Astrocyte (in vitro differentiated cells and primary cell): ENCODE data around the gene DDR1. TPM values are rescaled to one million over a fixed set of nuclear protein-coding genes. Genes with fewer than 3 reads are reported as not detected.

ENCODE experiments used
- DNase-seq: peaks from one replicate; pipeline ENCODE4 v3.0.0-alpha.2; 2010; ENCODE audit warnings: low read depth
- FAIRE-seq: peaks from 2 replicates; lab custom pipeline; 2011; peaks lifted over from hg19 to GRCh38; lab: Jason Lieb, UNC
- H2AFZ ChIP-seq: 2 replicates; pipeline ENCODE4 v1.6.0; 2012; ENCODE audit warnings: low read depth, low read length, inconsistent platforms
- H3K27ac ChIP-seq: 2 replicates; pipeline ENCODE4 v1.5.1; 2011; ENCODE audit warnings: low read depth, low read length, inconsistent platforms
- H3K27me3 ChIP-seq: 2 replicates; pipeline ENCODE4 v1.6.0; 2011; ENCODE audit warnings: low read length, inconsistent platforms; ENCODE audit not compliant: insufficient read depth
- H3K36me3 ChIP-seq: 2 replicates; pipeline ENCODE4 v1.5.1; 2011; ENCODE audit warnings: low read length, inconsistent platforms; ENCODE audit not compliant: insufficient read depth
- H3K4me1 ChIP-seq: 2 replicates; pipeline ENCODE4 v1.5.1; 2011; ENCODE audit warnings: low read length, inconsistent platforms; ENCODE audit not compliant: insufficient read depth
- H3K4me2 ChIP-seq: 2 replicates; pipeline ENCODE4 v1.6.0; 2012; ENCODE audit warnings: low read length, inconsistent platforms
- H3K4me3 ChIP-seq: 2 replicates; pipeline ENCODE4 v1.5.1; 2011; ENCODE audit warnings: low read depth, mild to moderate bottlenecking, low read length, inconsistent platforms; ENCODE audit not compliant: insufficient read depth
- H3K79me2 ChIP-seq: 2 replicates; pipeline ENCODE4 v1.6.0; 2012; ENCODE audit warnings: mild to moderate bottlenecking, low read length, inconsistent platforms; ENCODE audit not compliant: insufficient read depth
- H3K9ac ChIP-seq: 2 replicates; pipeline ENCODE4 v1.6.0; 2012; ENCODE audit warnings: mild to moderate bottlenecking, low read length, inconsistent platforms
- H3K9me3 ChIP-seq: 2 replicates; pipeline ENCODE4 v1.5.1; 2012; ENCODE audit warnings: low read depth, mild to moderate bottlenecking, low read length, inconsistent platforms; ENCODE audit not compliant: insufficient read depth
- H4K20me1 ChIP-seq: 2 replicates; pipeline ENCODE4 v1.6.0; 2012; ENCODE audit warnings: low read length, inconsistent platforms; ENCODE audit not compliant: insufficient read depth
- H3K27ac Mint-ChIP-seq: one replicate; pipeline ENCODE4 v1.8.0; 2021; ENCODE audit warnings: mild to moderate bottlenecking, mixed read lengths; ENCODE audit not compliant: unreplicated experiment
- H3K27me3 Mint-ChIP-seq: one replicate; pipeline ENCODE4 v1.8.0; 2021; ENCODE audit warnings: low read depth, mixed read lengths; ENCODE audit not compliant: unreplicated experiment
- H3K36me3 Mint-ChIP-seq: one replicate; pipeline ENCODE4 v1.8.0; 2021; ENCODE audit warnings: low read depth, mixed read lengths; ENCODE audit not compliant: unreplicated experiment
- H3K4me1 Mint-ChIP-seq: one replicate; pipeline ENCODE4 v1.8.0; 2021; ENCODE audit warnings: low read depth, mixed read lengths; ENCODE audit not compliant: unreplicated experiment
- H3K4me3 Mint-ChIP-seq: one replicate; pipeline ENCODE4 v1.8.0; 2021; ENCODE audit warnings: mild to moderate bottlenecking, moderate library complexity, mixed read lengths; ENCODE audit not compliant: unreplicated experiment
- H3K9me3 Mint-ChIP-seq: one replicate; pipeline ENCODE4 v1.8.0; 2021; ENCODE audit warnings: mild to moderate bottlenecking, mixed read lengths; ENCODE audit not compliant: unreplicated experiment
- EZH2 ChIP-seq: IDR thresholded peaks from 2 replicates; pipeline ENCODE4 v1.6.1; 2012; ENCODE audit warnings: mild to moderate bottlenecking, low read length, inconsistent platforms; ENCODE audit not compliant: insufficient read depth
- total RNA-seq: library from RNA; stranded (reverse); gene quantifications from 2 replicates; pipeline ENCODE4 v1.2.1, GENCODE V29; 2021
- TF ChIP-seq, protein P1 (sequence below): IDR thresholded peaks from 2 replicates; pipeline ENCODE4 v1.5.1; 2011; ENCODE audit warnings: low read depth, mild to moderate bottlenecking, inconsistent platforms, low read length, moderate library complexity; ENCODE audit not compliant: insufficient read depth

Gene DDR1
- total RNA-seq, 1 donor from 2014 or later: 144 TPM

DNA sequence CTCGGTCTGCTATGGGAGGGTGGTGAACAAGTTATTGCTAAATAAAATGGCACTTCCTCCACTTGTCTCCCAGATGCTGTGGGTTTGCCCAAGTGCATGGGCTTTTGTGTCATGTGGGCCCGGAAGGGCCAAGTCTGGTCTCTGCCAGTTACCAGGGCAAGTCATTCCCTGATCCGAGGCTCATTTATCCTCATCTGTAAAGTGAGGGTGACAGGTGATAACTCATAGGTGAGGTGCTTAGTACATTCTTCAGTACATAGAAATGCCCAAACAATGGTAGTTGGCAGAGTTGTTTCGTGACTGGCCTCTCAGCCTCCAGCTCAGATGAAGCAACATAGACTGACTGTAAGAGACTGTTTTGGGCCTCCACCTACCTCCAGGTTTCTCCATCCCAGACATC, 54.4 kb downstream of the DDR1 start:
- H3K4me3 ChIP-seq: no peak overlapping the region
- H3K4me3 Mint-ChIP-seq: no peak overlapping the region
- peaks cover 1% of the 10 kb centered on the region for H3K9me3 Mint-ChIP-seq
- no peaks in the 10 kb centered on the region for H3K27me3 ChIP-seq
- H3K36me3 ChIP-seq: no peaks in the 10 kb centered on the region
- FAIRE-seq: no peak
- H3K4me1 Mint-ChIP-seq: peaks cover 6% of the 10 kb centered on the region
- no peak overlapping the region for H3K27ac Mint-ChIP-seq
- H3K27ac ChIP-seq: no peak overlapping the region
- no peaks in the 10 kb centered on the region for H3K79me2 ChIP-seq
- no peaks in the 10 kb centered on the region for H3K36me3 Mint-ChIP-seq
- no peaks in the 10 kb centered on the region for H3K9me3 ChIP-seq
- no peak overlapping the region for H2AFZ ChIP-seq
- peaks cover 5% of the 10 kb centered on the region for H3K4me1 ChIP-seq
- peaks cover 49% of the 10 kb centered on the region for H3K27me3 Mint-ChIP-seq
- no peaks in the 10 kb centered on the region for H4K20me1 ChIP-seq
- TF ChIP-seq, protein P1, sequence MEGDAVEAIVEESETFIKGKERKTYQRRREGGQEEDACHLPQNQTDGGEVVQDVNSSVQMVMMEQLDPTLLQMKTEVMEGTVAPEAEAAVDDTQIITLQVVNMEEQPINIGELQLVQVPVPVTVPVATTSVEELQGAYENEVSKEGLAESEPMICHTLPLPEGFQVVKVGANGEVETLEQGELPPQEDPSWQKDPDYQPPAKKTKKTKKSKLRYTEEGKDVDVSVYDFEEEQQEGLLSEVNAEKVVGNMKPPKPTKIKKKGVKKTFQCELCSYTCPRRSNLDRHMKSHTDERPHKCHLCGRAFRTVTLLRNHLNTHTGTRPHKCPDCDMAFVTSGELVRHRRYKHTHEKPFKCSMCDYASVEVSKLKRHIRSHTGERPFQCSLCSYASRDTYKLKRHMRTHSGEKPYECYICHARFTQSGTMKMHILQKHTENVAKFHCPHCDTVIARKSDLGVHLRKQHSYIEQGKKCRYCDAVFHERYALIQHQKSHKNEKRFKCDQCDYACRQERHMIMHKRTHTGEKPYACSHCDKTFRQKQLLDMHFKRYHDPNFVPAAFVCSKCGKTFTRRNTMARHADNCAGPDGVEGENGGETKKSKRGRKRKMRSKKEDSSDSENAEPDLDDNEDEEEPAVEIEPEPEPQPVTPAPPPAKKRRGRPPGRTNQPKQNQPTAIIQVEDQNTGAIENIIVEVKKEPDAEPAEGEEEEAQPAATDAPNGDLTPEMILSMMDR: no peak
- TF ChIP-seq EZH2: no peak
- no peak overlapping the region for H3K9ac ChIP-seq
- DNase-seq: no peak
- no peak overlapping the region for H3K4me2 ChIP-seq

DNA sequence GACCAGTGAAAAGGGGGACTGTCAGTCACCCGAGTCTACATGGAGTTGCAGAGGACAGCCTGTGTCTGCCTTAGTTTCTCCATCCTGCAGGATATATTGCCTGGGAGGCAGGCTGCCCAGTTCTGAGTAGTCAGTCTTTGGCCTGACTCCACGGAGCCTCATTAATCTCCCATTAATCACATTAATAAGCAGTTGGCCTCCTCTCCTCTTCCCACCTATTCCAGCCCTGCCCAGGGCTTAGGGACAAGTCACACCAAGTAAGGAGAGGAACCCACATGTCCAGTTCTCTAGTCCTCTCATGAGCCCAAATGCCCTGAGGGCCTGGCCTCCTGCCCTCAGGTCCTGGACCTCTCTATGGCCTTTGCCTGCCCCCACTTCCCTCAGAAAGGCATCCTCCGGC, 55.2 kb downstream of the DDR1 start:
- peaks cover 46% of the 10 kb centered on the region for H3K27me3 Mint-ChIP-seq
- no peak overlapping the region for H3K27ac ChIP-seq
- H3K4me1 Mint-ChIP-seq: peaks cover 6% of the 10 kb centered on the region
- no peaks in the 10 kb centered on the region for H3K9me3 ChIP-seq
- no peak overlapping the region for H3K9ac ChIP-seq
- peaks cover 1% of the 10 kb centered on the region for H3K9me3 Mint-ChIP-seq
- no peaks in the 10 kb centered on the region for H3K36me3 ChIP-seq
- H3K27me3 ChIP-seq: peaks cover under 1% of the 10 kb centered on the region
- no peak for FAIRE-seq
- no peak overlapping the region for H3K4me3 ChIP-seq
- no peaks in the 10 kb centered on the region for H4K20me1 ChIP-seq
- H3K4me1 ChIP-seq: peaks cover 5% of the 10 kb centered on the region
- no peak overlapping the region for H3K4me2 ChIP-seq
- TF ChIP-seq EZH2: no peak
- H3K36me3 Mint-ChIP-seq: no peaks in the 10 kb centered on the region
- peak; percentile 32 for DNase-seq
- H2AFZ ChIP-seq: no peak overlapping the region
- no peak overlapping the region for H3K4me3 Mint-ChIP-seq
- H3K27ac Mint-ChIP-seq: no peak overlapping the region
- H3K79me2 ChIP-seq: no peaks in the 10 kb centered on the region

DNA sequence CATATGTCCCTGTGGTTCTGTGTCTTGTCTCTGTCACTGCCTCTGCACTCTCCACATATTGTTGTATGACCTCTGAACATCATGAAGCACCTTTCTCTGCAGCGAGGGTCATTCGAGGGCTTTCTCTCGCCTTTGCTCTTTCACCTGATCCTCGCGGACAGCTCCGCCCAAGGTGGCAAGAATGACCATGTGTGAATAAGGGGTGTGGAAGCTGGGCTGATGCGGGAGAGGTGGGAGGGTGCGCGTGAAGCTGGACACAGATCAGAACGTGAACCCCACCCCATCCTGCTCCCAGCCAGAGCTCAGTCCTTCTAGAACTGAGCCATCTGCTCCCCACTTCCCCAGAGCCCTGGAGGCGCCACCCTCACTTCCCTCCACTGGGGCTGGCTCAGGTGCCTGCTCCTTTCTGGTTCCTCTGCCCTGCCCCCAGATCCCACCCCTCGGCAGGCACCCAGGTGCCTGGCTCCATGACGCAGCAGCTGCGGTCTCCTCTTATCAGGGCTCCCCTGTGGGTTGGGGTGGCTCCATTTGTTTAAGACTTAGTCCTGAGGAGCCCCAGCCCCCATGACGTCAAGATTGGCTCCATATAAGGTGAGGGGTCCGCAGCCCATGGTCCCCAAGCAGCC, 56.2 kb downstream of the DDR1 start, which contains the start of gene MUCL3:
Gene MUCL3, plus strand, starts transcription at position 613 of the 626 bp plus-strand sequence. CDS start 27 bp downstream, outside the sequence.
- TF ChIP-seq, protein P1: no peak
- no peak for TF ChIP-seq EZH2
- Histone ChIP-seq H4K20me1 (no peaks in the 10 kb centered on the region), H3K4me2 (no peak within 1 kb of the TSS), H3K36me3 (no peaks in the 10 kb centered on the region), H3K79me2 (no peaks in the 10 kb centered on the region), H3K27ac (no peak within 1 kb of the TSS), H2AFZ (no peak within 1 kb of the TSS), H3K4me1 (peaks cover 5% of the 10 kb centered on the region), H3K9me3 (no peaks in the 10 kb centered on the region), H3K9ac (no peak within 1 kb of the TSS), H3K4me3 (no peak within 1 kb of the TSS), H3K27me3 (peaks cover 4% of the 10 kb centered on the region)
- Mint-ChIP-seq H3K27me3 (peaks cover 46% of the 10 kb centered on the region), H3K36me3 (no peaks in the 10 kb centered on the region), H3K27ac (no peak within 1 kb of the TSS), H3K4me1 (peaks cover 6% of the 10 kb centered on the region), H3K4me3 (no peak within 1 kb of the TSS), H3K9me3 (peaks cover 1% of the 10 kb centered on the region)
- no peak for FAIRE-seq
- no peak for DNase-seq
